ENCODE data around the gene ABCA4.

- TF ChIP-seq, protein P1, sequence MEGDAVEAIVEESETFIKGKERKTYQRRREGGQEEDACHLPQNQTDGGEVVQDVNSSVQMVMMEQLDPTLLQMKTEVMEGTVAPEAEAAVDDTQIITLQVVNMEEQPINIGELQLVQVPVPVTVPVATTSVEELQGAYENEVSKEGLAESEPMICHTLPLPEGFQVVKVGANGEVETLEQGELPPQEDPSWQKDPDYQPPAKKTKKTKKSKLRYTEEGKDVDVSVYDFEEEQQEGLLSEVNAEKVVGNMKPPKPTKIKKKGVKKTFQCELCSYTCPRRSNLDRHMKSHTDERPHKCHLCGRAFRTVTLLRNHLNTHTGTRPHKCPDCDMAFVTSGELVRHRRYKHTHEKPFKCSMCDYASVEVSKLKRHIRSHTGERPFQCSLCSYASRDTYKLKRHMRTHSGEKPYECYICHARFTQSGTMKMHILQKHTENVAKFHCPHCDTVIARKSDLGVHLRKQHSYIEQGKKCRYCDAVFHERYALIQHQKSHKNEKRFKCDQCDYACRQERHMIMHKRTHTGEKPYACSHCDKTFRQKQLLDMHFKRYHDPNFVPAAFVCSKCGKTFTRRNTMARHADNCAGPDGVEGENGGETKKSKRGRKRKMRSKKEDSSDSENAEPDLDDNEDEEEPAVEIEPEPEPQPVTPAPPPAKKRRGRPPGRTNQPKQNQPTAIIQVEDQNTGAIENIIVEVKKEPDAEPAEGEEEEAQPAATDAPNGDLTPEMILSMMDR (IDR thresholded peaks at IDR 0.05), result no peak
- TF ChIP-seq EZH2phosphoT487 (IDR thresholded peaks at IDR 0.05) (no peak), EZH2 (IDR thresholded peaks at IDR 0.05) (no peak)
Measured at GRCh38 chr1:94020764-94021579, 100.0 kb downstream of the ABCA4 start.

All from neural progenitor cell (in vitro differentiated cells).